NCI-H748 treated with DMSO at 0.1 percent for 48 hours (cell line): ENCODE measurements around the gene P3H3.
A peak's percentile ranks its signal among the peaks of the same experiment; 100 is the strongest.

Experiments
- DNase-seq: peaks from one replicate; lab custom pipeline; 2025; lab: John Stamatoyannopoulos, UW

P3H3 gene, protein sequence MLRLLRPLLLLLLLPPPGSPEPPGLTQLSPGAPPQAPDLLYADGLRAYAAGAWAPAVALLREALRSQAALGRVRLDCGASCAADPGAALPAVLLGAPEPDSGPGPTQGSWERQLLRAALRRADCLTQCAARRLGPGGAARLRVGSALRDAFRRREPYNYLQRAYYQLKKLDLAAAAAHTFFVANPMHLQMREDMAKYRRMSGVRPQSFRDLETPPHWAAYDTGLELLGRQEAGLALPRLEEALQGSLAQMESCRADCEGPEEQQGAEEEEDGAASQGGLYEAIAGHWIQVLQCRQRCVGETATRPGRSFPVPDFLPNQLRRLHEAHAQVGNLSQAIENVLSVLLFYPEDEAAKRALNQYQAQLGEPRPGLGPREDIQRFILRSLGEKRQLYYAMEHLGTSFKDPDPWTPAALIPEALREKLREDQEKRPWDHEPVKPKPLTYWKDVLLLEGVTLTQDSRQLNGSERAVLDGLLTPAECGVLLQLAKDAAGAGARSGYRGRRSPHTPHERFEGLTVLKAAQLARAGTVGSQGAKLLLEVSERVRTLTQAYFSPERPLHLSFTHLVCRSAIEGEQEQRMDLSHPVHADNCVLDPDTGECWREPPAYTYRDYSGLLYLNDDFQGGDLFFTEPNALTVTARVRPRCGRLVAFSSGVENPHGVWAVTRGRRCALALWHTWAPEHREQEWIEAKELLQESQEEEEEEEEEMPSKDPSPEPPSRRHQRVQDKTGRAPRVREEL

DNA sequence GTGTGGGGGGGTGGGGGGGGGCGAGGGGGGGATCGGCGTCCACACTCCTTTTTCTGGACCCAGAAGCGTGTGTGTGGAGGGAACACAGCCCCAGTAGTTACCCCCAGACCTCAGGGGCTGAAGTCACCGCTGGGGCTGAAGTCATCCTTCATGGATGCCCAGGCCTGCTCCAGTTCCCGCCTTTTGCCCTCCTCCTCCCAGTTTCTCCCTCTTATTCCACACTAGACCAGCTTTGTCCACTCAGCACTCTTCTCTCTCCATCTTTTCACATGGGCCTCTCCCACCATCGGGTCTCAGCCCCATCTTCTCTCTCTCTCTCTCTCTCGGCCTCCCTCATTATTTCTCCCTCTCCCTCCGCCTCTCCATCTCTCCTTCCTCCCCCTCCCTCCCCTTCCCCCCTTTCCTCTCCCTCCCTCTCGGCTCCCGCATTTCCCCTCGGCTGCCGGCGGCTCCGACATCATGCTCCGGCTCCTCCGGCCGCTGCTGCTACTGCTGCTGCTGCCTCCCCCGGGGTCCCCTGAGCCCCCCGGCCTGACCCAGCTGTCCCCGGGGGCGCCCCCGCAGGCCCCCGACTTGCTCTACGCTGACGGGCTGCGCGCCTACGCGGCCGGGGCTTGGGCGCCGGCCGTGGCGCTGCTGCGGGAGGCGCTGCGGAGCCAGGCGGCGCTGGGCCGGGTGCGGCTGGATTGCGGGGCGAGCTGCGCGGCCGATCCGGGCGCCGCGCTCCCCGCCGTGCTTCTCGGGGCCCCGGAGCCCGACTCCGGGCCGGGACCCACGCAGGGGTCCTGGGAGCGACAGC is at the start of gene P3H3:
Gene P3H3 (plus strand): TSS at position 426 of the 799 bp plus-strand sequence. CDS start 34 bp downstream, at position 460.
- DNase-seq, result peak; percentile 21

DNA sequence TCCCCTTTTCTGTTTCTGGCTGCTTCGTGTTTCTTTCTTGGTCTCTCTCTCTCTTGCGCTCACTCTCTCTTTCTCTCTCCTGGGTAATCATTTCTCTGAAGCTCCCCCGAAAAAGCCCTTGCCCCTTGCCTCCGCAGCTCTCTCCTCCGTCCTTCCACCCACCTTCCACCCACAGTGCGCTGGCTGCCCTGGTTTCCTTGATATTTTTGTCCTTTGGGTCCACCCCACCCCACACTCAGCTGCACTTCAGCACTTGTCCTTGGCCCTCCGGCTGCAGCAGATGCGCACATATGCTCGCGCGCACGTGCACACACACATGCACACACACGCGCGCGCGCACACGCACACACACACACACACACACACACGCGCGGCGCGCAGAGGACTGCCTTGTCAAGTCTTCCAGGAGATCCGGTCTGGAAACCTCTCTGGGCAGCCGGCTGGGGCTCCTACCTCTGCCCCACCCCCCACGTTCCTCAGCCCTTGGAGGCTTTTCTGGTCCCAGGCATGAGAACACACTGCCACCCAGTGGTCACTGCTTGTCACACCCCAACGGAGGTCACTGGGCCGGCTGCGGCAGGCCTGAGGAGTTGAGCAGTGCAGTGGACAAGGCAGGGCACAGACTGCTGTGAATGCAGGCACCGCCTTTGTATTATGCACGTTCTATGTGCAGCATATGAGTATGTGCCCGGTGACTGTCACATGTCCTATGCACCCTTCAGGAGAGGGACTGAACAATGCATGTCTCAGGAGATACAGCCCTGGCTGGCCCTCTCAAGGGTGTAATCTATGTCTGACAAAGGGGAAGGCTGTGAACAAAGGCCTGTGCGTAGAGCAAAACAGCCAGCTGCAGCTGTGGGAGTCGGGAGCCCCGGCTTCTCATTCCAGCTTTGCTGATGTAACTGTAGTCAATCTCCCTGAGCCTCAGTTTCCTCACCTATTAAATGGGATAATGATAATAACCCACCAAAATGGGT is 49.3 kb upstream of the P3H3 start:
- peak; percentile 61 for DNase-seq

DNA sequence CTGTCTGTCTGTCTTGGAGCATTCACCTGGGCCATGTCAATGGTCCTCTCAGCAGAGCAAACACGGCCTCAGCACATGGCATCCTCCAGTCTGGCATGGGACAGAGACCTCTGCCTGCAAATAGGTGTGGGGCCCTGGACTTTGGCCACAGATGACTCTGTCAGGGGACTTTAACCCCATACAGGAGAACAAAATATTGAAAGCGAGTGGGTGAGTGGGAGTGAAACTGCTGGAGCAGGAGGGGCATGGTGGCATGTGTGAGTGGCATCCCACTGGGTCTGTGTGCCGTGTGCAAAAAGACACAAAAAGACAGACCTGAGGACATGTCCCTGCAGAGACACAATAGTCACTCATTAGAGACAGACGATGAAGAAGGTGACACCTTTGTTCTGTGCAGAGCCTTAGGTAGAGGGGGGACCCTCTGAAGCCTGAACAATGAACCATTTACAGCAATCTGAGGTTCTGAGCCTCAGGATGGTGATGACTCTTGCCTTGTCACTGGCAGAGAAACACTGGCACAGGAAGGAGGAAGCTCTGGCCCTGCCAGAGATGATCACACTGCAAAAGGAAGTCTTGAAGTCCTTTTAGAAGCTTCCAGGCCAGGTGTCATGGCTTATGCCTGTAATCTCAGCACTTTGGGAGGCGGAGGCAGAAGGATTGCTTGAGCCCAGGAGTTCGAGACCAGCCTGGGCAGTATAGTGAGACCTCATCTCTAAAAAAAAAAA is 48.3 kb upstream of the P3H3 start:
- no peak for DNase-seq

DNA sequence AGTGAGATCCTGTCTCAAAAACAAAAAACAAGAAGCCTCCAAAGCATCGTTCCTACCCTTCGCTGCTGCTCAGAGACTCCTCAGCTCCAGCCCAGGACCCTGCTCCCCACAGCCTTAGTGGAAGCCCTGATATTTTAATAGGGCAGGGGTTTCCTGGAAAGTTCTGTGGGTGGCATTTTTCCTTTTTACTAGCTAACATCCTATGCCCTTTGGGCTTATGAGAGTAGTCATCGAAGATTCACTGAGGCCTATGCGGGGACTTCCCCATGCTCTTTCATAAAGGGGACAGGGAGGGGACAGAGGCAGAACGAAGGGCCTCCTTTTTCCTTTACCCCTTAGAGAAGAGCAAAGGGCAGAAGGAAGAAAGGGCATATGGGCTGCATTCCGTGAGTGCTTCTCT is 47.6 kb upstream of the P3H3 start:
- no peak for DNase-seq

DNA sequence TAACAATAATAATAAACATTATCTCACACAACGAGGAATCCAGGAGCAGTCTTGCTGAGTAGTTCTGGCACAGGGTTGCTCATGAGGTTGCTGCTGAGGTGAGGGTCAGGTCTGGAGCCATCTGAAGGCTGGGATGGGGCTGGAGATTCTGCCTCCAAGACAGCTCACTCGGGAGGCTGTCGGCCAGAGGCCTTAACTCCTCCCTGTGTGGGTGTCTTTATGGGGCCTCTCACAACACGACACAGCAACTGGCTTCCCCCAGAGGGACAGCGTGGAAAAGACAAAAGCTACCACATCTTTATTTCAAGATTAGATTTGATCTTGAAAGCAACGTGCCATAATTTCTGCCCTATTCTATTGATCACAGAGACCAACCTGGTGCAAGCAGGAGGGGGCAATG is 46.1 kb upstream of the P3H3 start:
- DNase-seq, result no peak

DNA sequence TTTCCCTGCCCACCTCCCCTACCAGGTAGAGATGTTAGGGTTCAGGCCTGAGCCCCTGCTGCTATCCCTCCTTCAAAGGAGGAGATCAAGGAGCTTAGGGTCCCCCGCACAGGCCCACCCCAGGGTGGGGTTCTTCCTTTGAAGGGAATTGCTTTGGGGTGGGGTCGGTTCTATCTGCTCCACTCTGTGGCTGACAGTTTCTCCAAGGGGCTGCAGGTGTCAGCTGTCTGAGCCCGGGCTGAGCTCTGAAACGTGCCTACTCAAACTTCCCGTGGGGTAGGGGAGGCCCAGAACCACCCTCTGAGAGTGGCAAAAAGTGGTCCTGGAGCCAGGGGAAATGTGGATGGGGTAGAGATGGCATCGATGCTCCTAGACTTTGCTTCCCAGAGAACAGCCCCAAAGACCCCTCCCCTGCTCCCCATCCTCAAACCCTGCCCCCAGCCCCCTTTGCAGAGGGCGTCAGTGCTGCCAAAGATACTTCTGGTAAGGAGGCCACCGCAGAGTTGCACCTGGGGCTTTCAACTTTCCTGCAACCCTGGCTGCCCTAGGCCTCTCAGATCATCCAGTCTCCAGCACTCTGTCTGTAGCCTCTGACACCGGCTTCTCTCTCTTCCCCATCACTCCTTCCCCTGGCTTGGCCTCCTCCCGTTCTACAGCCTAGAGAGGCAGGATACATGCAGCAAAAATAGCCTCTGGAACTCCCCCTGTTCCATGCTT is 45.2 kb upstream of the P3H3 start:
- no peak for DNase-seq

DNA sequence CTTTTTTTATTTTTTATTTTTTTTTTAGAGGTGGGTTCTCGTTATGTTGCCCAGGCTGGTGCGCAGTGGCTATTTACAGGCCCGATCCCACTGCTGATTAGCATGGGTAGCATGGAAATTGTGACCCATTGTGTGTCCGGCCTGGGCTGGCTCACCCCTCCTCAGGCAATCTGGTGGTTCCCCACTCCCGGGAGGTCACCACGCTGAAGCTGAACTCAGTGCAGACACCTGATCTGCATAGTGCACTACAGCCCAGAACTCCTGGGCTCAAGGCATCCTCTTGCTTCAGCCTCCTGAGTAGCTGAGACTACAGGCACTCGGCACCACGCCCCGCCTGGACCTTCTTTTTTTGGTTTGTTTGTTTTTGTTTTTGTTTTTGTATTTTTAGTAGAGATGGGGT is 44.4 kb upstream of the P3H3 start:
- DNase-seq, result no peak

DNA sequence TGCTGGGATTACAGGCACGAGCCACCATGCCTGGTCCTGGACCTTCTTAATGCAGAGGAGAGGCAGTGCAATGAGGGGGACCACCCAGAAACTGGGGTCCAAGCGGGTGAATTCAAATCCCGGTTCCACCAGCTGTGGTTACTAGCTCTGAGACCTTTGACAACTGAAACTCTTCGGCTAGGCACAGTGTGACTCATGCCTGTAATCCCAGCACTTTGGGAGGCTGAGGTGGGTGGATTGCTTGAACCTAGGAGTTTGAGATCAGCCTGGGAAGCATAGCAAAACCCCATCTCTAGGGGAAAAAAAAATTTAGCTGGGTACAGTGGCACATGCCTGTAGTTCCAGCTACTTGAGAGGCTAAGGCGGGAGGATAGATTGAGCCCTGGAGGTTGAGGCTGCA is 43.9 kb upstream of the P3H3 start:
- no peak for DNase-seq

DNA sequence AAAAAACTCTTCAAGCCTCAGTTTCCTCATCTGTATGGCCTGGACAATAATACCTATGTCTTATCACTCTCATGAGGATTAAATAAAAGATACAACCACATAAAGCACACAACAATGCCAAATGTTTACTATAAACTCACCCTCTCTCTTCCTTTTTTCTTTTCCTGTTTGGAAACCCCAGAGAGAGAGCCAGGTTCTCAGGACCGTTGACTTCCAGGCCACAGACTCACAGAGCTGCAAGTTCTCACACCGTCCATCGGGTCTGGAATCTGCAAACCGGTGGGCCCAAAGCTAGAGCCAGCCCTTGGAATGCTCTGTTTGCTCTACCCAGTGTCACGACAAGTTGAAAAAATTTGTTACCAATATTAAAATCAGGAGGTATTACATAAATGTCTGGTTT is 43.4 kb upstream of the P3H3 start:
- DNase-seq, result no peak

DNA sequence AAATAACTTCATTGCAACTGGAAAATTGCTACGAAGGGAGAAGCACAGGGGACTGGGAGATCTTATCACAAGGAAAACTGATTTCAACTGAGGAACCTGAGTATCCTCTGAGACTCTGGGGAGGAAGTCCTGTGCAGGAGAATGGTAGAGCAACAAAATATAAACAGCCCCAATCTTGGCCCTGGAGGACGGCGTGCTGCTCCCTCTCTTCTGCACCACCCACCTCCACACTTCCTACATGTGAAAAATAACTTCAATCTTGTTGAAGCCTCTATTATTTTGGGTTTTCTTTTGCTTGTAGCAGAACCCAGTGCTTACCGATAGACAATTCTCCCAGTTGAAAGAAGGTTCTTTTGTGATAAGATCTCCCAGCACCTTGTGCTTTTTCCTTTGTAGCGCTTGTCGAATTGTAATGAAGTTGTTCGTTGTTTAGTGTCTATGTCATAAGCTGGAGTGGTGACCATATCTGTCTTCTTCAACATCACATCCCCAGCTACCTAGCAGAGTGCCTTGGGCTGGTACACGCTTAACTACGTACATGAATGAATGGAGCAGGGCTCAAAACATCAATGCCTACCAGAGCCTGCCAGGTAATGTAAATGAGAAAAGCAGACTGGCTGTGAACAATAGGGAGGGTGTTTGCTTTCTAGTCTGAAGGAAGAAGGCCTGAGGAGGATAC is 41.7 kb upstream of the P3H3 start:
- no peak for DNase-seq

DNA sequence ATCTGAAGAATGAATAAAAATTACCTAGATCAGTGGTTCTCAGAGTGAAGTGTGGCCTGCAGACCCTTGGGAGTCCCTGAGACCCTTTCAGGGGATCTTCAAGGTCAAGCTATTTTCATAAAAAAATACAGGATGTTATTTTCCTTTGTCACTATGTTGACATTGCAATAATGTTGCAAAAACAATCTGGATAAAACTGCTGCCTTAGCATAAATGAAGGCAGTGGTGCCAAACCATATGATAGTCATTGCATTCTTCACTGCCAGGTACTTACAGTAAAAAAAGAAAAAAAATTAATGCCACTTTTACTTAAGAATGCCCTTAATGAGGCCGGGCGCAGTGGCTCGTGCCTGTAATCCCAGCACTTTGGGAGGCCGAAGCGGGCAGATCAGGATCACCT is 40.9 kb upstream of the P3H3 start:
- DNase-seq, result no peak

DNA sequence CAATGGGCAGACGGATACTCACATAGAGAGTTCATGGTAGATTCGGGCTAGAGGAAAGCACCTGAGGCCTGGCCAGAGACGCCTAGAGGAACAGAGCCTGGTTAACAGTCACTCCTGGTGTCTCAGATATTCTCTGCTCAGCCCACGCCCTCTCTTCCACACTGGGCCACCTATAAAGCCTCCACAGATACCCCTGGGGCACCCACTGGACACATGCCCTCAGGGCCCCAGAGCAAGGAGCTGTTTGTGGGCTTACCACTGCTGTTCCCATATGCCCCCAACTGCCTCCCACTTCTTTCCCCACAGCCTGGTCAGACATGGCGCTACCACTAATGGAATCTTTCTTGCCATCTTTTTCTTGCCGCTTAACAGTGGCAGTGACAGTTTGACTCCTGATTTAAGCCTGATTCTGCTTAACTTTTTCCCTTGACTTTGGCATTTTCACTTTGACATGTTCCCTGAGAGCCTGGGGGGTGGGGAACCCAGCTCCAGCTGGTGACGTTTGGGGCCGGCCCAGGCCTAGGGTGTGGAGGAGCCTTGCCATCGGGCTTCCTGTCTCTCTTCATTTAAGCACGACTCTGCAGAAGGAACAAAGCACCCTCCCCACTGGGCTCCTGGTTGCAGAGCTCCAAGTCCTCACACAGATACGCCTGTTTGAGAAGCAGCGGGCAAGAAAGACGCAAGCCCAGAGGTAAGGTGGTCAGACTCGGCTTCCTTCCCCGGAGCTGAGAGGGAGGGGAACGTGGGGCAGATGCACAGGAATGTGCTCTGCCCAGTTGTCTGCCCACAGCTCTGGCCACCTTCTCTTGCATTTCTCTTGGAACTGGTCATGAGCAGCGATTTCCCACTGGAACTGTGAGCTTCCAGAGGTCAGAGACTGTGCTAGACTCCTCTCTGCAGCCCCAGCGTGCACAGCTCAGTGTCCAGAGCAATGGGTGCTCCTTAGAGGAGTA is 39.0 kb upstream of the P3H3 start, which contains the start of gene CD4:
Gene CD4 (plus strand): TSS at position 557 of the 953 bp plus-strand sequence. CDS start 10,611 bp downstream, outside the sequence.
- no peak for DNase-seq

DNA sequence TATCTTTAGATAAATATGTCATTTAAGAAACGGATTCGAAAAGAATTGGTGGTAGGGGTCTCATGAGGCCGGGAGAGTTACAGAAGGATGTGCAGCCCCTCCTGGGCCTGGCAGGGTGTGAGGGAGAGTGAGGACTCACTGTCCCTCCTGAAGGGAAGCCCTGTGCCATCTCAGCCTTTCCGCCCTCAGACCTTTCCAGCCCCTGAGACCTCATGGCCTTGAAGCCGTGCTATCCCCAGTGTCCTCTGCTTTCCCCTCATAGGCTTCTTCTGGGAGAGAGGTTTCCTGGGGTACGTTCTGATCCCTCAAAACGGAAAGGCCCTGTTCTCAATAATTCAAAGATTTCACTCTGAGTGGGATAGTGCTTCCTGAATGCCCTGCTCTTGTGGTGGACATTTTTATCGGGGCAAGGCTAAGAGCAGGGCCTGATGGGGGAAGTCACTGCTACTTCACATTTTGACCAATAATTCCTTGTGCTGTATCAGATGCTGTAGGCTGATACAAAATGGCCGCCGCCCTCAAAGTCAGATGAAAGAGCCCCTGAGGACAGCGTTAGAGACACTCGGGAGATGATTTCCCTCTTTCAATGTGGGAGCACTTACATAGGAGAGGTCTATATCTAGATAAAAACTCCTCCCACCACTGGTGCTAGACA is 37.6 kb upstream of the P3H3 start:
- DNase-seq, result no peak

DNA sequence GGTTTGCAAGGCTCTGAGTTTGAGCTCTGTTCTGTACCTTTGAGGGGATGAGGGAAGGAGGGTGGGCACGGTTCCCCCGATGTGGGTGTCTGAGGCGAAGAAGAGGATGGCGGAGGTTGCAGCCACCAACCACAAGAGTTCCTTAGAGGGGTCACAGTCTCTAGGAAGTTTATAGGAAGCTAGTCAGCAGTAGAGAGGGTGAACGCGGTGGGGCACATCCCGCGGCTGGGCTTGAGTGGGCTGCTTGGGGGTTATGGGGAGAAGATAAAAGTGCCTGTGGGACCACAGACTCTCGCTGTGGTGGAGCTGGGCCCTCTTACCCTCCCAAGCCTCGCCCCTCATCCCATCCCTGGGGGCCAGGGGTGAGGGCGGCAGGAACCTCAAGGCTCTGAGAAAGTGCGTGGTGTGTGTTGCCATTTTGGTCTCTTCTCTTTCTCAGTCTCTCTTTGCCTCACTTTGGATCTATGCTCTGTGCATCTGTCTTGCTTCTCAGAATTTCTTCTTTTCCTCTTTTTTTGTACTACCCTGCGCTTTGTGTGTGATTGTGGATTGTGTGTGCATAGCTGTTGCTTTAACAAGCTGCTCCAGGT is 36.2 kb upstream of the P3H3 start:
- no peak for DNase-seq

DNA sequence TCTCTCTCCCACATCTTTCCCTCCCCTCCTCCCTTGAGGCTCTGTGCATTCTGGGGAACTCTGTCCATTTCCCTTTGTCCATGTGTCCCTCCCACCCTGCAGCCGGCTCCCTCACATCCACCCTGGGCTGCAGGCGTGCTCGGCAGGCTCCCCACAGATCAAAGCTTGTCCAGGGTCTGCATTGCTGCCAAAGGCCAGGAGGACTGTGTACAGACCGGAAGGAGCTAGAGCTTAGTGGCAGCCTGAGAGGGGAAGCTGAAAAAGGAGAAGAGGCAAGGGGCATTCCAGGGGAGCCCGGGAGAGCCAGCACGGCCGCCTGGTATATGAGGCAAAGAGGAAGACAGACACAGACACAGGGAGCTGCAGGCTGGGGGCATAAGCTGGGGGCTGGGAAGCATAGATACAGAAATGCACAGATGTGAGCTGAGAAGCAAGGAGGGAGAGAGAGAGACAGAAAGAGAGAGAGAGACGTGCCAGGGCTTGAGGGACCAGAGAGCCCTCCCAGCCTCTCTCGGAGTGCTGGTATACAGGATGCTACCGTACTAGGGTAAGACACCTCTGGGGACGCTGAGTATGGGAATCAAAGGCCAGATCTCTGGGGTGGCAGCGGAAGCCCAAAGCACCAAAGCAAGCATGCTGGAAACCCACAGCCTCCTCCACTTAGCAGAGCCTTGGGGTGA is 35.5 kb upstream of the P3H3 start:
- no peak for DNase-seq

DNA sequence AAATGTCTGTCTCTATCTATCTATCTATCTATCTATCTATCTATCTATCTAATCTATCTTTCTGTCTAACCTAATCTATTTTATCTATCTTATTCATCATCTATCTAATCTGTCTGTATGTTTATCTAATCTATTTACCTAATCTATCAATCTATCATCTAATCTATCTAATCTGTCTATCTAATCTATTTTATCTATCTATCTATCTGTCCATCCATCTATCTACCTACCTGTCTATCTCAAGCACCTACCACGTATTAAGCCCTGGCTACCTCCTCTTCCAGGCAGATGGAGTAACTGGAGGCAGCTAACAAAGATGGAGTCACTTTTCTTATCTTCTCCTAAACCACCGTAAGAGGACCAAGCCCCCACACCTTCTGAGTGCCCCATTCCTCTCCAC is 33.1 kb upstream of the P3H3 start:
- no peak for DNase-seq

DNA sequence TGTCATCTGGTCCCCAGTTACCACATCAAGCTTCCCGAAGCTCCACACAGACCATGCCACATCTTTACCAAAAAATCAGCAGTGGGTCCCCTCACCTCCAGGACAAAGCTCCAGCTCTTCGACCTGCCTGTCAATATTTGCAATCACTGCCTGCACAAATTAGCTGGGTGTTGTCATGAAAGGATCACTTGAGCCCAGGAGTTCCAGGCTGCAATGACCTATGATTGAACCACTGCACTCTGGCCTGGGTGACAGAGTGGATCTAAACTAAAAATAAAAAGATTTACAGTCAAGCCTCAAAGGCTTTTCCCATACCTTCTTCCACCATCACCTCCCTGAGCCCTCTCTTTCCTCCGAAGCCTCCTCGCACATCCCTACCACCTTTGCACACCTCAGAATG is 31.6 kb upstream of the P3H3 start:
- no peak for DNase-seq
